ENCODE data around the gene KIAA1328.

GRCh38 chr18:37042381-37042780, 213.5 kb downstream of the KIAA1328 start:
- TF ChIP-seq POLR2A (IDR thresholded peaks at IDR 0.05) (no peak), CTCF (IDR thresholded peaks at IDR 0.05) (no peak)

Measured in right lobe of liver (tissue), 4 donors.